ENCODE measurements around the gene PITPNM3.

- no peak for TF ChIP-seq POLR2A (IDR thresholded peaks at IDR 0.05)
- TF ChIP-seq, protein P1, sequence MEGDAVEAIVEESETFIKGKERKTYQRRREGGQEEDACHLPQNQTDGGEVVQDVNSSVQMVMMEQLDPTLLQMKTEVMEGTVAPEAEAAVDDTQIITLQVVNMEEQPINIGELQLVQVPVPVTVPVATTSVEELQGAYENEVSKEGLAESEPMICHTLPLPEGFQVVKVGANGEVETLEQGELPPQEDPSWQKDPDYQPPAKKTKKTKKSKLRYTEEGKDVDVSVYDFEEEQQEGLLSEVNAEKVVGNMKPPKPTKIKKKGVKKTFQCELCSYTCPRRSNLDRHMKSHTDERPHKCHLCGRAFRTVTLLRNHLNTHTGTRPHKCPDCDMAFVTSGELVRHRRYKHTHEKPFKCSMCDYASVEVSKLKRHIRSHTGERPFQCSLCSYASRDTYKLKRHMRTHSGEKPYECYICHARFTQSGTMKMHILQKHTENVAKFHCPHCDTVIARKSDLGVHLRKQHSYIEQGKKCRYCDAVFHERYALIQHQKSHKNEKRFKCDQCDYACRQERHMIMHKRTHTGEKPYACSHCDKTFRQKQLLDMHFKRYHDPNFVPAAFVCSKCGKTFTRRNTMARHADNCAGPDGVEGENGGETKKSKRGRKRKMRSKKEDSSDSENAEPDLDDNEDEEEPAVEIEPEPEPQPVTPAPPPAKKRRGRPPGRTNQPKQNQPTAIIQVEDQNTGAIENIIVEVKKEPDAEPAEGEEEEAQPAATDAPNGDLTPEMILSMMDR (IDR thresholded peaks at IDR 0.05 in 4 of 5, conservative IDR thresholded peaks at IDR 0.05 in 1 of 5): no peak
These were observed 18.6 kb upstream of the PITPNM3 start for GRCh38 chr17:6574687-6575595.
